ENCODE data around the gene MAN1A2.

MAN1A2 gene

DNA sequence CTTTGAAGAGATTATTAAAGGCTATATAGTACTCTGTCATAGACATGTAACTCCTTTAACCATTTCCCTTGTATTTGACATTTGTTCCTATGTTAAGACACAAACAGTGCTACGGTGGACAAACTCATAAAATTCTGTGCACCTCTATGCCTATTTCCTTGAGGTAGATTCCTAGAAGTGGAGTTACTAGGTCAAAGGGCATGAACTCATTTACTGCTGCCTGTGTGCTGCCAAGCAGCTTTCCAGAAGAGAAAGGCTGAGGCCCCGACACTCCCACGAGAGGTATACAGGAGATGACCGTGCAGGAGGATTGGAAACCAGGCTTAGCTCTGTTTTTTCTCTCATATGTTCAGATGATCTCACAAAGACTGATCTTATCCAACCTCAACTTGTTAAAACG, 204.2 kb downstream of the MAN1A2 start:
- Histone ChIP-seq H3K27me3 (ENCODE audit: low read depth, low read length) (no peaks in the 10 kb centered on the region), H3K4me3 (ENCODE audit: low read depth in 1 of 2, low read length in 2 of 2) (no peak overlapping the region), H3K27ac (ENCODE audit: low read length) (no peak overlapping the region), H3K9me3 (ENCODE audit: control insufficient read depth in 1 of 2, low read length in 2 of 2) (no peaks in the 10 kb centered on the region), H3K36me3 (ENCODE audit: control insufficient read depth in 1 of 2, insufficient read depth in 2 of 2, low read length in 2 of 2) (no peaks in the 10 kb centered on the region), H3K4me1 (ENCODE audit: control insufficient read depth in 1 of 2, insufficient read depth in 2 of 2, low read length in 2 of 2) (no peaks in the 10 kb centered on the region)

DNA sequence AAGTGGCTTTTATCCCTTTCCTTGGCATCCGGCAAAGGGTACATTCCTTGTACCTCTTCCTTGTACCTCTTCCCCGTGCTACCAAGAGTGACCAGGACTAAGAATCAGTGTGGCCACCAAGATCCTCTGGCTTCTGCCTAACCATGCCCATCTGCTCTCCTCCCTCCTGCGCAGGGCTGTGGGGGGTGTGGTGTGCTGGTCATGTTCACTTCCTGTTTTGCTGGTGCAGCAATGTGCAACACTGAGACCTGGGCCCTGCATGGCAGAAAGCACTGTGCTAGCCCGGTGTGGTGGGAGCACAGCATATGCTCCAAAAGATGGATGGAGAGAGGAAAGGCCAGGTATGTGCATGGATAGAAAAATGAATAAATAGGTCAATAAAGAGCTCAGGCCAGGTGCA, 205.3 kb downstream of the MAN1A2 start:
- H3K36me3 ChIP-seq (ENCODE audit: control insufficient read depth in 1 of 2, insufficient read depth in 2 of 2, low read length in 2 of 2): no peaks in the 10 kb centered on the region
- H3K27me3 ChIP-seq (ENCODE audit: low read depth, low read length): no peaks in the 10 kb centered on the region
- no peaks in the 10 kb centered on the region for H3K4me1 ChIP-seq (ENCODE audit: control insufficient read depth in 1 of 2, insufficient read depth in 2 of 2, low read length in 2 of 2)

DNA sequence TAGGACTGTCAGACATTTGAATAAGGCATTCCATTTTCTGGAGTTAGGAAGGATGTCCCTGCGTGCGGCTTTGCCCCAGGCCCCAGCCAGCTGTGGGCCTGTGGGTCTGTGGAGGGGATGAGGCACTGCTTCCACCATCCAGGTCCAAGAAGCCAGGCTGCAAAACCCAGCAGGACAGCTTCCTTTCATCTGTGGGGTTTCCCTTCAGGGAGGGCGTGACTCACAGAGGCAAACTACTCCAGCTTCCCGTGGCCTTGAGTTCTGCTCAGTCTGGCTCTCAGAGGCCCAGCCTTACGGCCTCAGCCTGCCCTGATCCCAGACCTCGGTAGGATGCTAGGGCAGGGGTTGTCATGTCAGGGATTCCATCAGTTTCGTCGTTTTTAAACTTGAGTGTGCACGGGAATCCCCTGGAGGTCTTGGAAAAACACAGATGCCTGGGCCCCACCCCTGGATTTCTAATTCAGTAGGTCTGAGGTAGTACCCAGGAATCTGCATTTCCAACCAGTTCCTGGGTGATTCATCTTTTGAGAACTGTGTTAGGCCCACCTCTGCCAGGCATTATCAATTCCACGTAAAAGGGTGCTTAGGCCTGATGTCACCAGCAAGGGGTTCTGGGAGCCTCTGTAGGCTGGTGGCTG, 206.3 kb downstream of the MAN1A2 start:
- no peaks in the 10 kb centered on the region for H3K4me1 ChIP-seq (ENCODE audit: control insufficient read depth in 1 of 2, insufficient read depth in 2 of 2, low read length in 2 of 2)
- H3K27me3 ChIP-seq (ENCODE audit: low read depth, low read length): no peaks in the 10 kb centered on the region
- H3K9me3 ChIP-seq (ENCODE audit: control insufficient read depth in 1 of 2, low read length in 2 of 2): no peaks in the 10 kb centered on the region
- no peak overlapping the region for H3K4me3 ChIP-seq (ENCODE audit: low read depth in 1 of 2, low read length in 2 of 2)
- no peaks in the 10 kb centered on the region for H3K36me3 ChIP-seq (ENCODE audit: control insufficient read depth in 1 of 2, insufficient read depth in 2 of 2, low read length in 2 of 2)
- H3K27ac ChIP-seq (ENCODE audit: low read length): no peak overlapping the region

More for the DNA sequence above, 205.3 kb downstream of the MAN1A2 start:
- Histone ChIP-seq H3K9me3 (ENCODE audit: control insufficient read depth in 1 of 2, low read length in 2 of 2) (no peaks in the 10 kb centered on the region), H3K27ac (ENCODE audit: low read length) (no peak overlapping the region), H3K4me3 (ENCODE audit: low read depth in 1 of 2, low read length in 2 of 2) (no peak overlapping the region)

DNA sequence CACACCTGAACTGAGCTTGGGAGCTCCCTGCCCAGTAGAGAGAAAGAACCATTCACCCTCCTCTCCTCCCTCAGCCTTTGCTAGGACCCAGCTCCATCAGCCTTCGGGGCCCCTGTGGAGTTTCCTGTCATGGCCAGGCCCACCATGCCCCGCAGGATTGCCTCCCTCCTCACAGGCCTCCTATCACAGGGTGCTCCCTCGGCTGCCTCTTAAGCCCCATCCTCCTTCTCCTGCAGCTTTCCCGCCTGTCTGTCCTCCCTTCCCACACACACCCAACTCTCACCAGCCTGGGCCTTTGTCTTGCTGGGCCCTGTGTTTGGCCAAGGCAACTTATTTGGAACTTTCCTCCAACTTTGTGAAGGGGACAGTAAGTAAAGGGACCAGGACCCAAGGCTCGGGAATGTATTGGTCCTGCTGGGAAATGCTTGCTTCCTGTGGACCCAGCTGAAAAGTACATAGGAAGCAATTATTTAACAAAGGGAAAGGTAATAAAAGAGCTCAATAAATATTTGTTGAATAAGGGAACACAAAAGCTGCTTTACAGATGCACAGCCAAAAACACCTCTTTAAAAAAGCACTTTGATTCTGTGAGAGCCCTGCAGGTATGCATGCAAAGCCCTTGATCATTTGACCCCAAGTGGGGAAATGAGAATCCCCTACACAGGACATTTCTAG, 207.0 kb downstream of the MAN1A2 start:
- Histone ChIP-seq H3K27ac (ENCODE audit: low read length) (no peak overlapping the region), H3K9me3 (ENCODE audit: control insufficient read depth in 1 of 2, low read length in 2 of 2) (no peaks in the 10 kb centered on the region), H3K4me3 (ENCODE audit: low read depth in 1 of 2, low read length in 2 of 2) (no peak overlapping the region), H3K27me3 (ENCODE audit: low read depth, low read length) (no peaks in the 10 kb centered on the region), H3K36me3 (ENCODE audit: control insufficient read depth in 1 of 2, insufficient read depth in 2 of 2, low read length in 2 of 2) (no peaks in the 10 kb centered on the region), H3K4me1 (ENCODE audit: control insufficient read depth in 1 of 2, insufficient read depth in 2 of 2, low read length in 2 of 2) (no peaks in the 10 kb centered on the region)

DNA sequence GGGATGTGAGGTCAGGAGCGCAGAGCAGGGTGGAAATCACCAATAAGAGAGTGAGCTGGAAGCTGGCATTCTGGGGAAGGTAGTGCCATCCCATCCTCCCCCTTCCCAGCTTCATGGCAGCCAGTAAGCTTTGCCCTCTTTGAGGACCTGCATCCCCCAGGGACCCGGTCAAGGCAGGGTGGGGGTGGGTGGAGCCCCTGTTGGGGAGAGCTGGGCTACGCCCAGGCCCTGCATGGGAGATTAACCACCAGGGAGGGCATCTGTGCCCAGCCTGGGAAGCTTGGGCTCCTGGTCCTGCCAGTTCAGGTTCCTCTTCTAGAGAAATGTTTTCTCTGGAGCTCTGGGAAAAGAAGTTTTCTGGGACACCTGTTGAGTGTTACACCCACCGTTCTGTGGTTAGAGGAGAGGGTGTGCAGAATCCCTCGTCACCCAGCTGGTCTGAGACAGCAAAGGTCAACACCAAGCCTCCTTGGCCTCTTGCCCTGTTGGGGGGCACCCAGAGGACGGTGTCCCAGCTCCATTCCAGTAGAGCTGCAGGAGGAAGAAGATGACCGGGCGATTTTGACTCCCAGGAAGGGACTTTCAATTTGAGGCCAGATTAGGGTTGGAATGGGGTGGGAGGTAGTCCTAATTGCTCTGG, 208.5 kb downstream of the MAN1A2 start:
- Histone ChIP-seq H3K4me1 (ENCODE audit: control insufficient read depth in 1 of 2, insufficient read depth in 2 of 2, low read length in 2 of 2) (no peaks in the 10 kb centered on the region), H3K36me3 (ENCODE audit: control insufficient read depth in 1 of 2, insufficient read depth in 2 of 2, low read length in 2 of 2) (no peaks in the 10 kb centered on the region), H3K27ac (ENCODE audit: low read length) (no peak overlapping the region), H3K9me3 (ENCODE audit: control insufficient read depth in 1 of 2, low read length in 2 of 2) (no peaks in the 10 kb centered on the region), H3K4me3 (ENCODE audit: low read depth in 1 of 2, low read length in 2 of 2) (no peak overlapping the region), H3K27me3 (ENCODE audit: low read depth, low read length) (no peaks in the 10 kb centered on the region)

DNA sequence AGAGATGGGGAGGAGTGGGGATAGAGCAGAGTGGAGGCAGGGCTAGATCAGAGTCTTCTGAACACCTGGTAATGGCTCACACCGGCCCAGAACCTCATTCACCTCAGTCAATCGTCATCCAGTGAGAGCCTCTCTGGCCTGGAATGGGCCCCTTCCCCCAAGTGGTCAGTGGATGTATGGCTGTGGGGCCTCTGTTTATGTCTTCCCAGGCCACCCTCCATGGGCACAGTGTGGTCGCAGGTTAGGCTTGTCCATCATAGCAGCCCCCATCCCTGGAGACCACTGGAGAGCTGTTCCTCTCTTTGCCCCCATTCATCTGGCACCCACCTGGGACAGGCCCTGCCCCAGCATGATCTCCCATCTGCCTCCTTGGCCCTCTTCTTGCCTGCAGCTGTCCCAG, 209.0 kb downstream of the MAN1A2 start:
- H3K27ac ChIP-seq (ENCODE audit: low read length): no peak overlapping the region
- H3K27me3 ChIP-seq (ENCODE audit: low read depth, low read length): no peaks in the 10 kb centered on the region
- H3K36me3 ChIP-seq (ENCODE audit: control insufficient read depth in 1 of 2, insufficient read depth in 2 of 2, low read length in 2 of 2): no peaks in the 10 kb centered on the region
- no peaks in the 10 kb centered on the region for H3K4me1 ChIP-seq (ENCODE audit: control insufficient read depth in 1 of 2, insufficient read depth in 2 of 2, low read length in 2 of 2)
- no peak overlapping the region for H3K4me3 ChIP-seq (ENCODE audit: low read depth in 1 of 2, low read length in 2 of 2)
- no peaks in the 10 kb centered on the region for H3K9me3 ChIP-seq (ENCODE audit: control insufficient read depth in 1 of 2, low read length in 2 of 2)

DNA sequence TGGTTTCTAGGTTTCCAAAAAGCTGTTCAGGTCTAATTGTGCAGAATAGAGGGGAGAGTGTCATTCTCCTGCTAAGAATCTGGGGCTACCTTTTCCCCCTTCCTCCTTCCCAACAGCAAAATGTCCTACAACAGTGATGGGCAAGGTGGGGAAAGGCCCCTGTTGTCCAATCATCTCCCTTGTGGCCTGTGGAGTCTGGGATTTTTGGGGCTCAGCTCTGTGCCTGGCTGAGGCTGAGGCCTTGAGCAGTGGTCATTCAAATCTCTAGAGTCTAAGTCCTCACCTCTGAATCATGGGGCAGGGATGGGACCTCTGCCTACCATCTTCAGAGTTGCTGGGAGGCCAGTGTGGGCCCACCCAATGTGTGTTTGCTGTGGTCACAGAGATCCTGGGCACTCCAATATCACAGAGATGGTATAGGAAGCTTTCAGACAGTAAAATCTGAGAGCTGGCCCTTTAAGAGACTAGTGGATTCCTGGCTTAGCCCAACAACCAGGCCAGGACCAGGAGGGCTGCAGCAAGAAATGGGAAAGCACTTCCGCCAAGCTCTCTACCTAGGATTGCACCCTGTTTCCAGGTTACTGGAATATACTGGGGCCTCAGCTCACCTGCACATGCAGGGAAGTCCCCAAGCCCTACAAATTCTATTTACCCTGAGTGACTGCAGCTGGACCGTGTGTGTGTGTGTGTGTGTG, 210.1 kb downstream of the MAN1A2 start:
- Histone ChIP-seq H3K9me3 (ENCODE audit: control insufficient read depth in 1 of 2, low read length in 2 of 2) (no peaks in the 10 kb centered on the region), H3K27ac (ENCODE audit: low read length) (no peak overlapping the region), H3K36me3 (ENCODE audit: control insufficient read depth in 1 of 2, insufficient read depth in 2 of 2, low read length in 2 of 2) (no peaks in the 10 kb centered on the region)

DNA sequence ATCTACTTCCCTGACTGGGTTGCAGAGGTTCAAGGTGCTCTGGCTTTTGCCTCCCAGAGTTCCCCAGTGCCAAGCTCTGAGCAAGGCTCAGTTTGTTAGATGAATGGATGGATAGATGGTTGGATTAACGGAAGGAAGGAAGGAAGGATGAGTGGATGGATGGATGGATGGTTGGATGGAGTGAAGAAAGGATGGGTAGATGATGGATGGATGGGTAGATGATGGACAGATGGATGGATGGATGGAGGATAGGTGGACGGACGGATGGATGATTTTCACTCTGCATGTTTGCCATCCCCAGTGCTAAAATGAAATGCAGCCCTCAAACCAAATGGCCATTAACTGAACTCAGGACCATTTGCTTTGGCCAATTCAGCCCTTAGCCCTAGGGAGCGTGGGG, 211.2 kb downstream of the MAN1A2 start:
- H3K27ac ChIP-seq (ENCODE audit: low read length): no peak overlapping the region
- no peak overlapping the region for H3K4me3 ChIP-seq (ENCODE audit: low read depth in 1 of 2, low read length in 2 of 2)
- H3K36me3 ChIP-seq (ENCODE audit: control insufficient read depth in 1 of 2, insufficient read depth in 2 of 2, low read length in 2 of 2): no peaks in the 10 kb centered on the region
- H3K27me3 ChIP-seq (ENCODE audit: low read depth, low read length): no peaks in the 10 kb centered on the region
- no peaks in the 10 kb centered on the region for H3K4me1 ChIP-seq (ENCODE audit: control insufficient read depth in 1 of 2, insufficient read depth in 2 of 2, low read length in 2 of 2)
- H3K9me3 ChIP-seq (ENCODE audit: control insufficient read depth in 1 of 2, low read length in 2 of 2): no peaks in the 10 kb centered on the region

More for the DNA sequence above, 210.1 kb downstream of the MAN1A2 start:
- H3K4me3 ChIP-seq (ENCODE audit: low read depth in 1 of 2, low read length in 2 of 2): no peak overlapping the region
- H3K4me1 ChIP-seq (ENCODE audit: control insufficient read depth in 1 of 2, insufficient read depth in 2 of 2, low read length in 2 of 2): no peaks in the 10 kb centered on the region
- no peaks in the 10 kb centered on the region for H3K27me3 ChIP-seq (ENCODE audit: low read depth, low read length)
